SHP77 (cell line): ENCODE measurements around the gene SHC1.
A peak's percentile ranks its signal among the peaks of the same experiment; 100 is the strongest.

Experiments
- DNase-seq, 2 experiments: peaks; one replicate each; lab custom pipeline; 2025; lab: John Stamatoyannopoulos, UW

SHC1 gene

GRCh38 chr1:154973344-154974101 lies 3.0 kb upstream of the SHC1 start:
- DNase-seq = peak; percentile 95 to 99

GRCh38 chr1:154972517-154973343 lies 2.2 kb upstream of the SHC1 start:
- peak; percentile 32 to 74 for DNase-seq

GRCh38 chr1:154972213-154972516 lies 1.6 kb upstream of the SHC1 start:
- no peak for DNase-seq

- peak; percentile 70 to 75 for DNase-seq
Observed at GRCh38 chr1:154971341-154971998, 923 bp upstream of the SHC1 start.

- no peak for DNase-seq
Observed at GRCh38 chr1:154969860-154970452, 591 bp downstream of the SHC1 start.

- no peak for DNase-seq
Observed at GRCh38 chr1:154969246-154969645, 1.3 kb downstream of the SHC1 start.

GRCh38 chr1:154968731-154969130 lies 1.8 kb downstream of the SHC1 start:
- no peak for DNase-seq

GRCh38 chr1:154967331-154967950 lies 3.1 kb downstream of the SHC1 start:
- DNase-seq = no peak

GRCh38 chr1:154966111-154966510 lies 4.4 kb downstream of the SHC1 start:
- no peak for DNase-seq

GRCh38 chr1:154964359-154964758 lies 6.2 kb downstream of the SHC1 start:
- DNase-seq = no peak

- DNase-seq = no peak
Observed at GRCh38 chr1:154963643-154964042, 6.9 kb downstream of the SHC1 start.

GRCh38 chr1:154962795-154963330 lies 7.7 kb downstream of the SHC1 start:
- no peak for DNase-seq

GRCh38 chr1:154962156-154962749 lies 8.3 kb downstream of the SHC1 start:
- peak in 1 of 2 experiments; percentile 27 for DNase-seq

GRCh38 chr1:154961207-154962155 lies 9.1 kb downstream of the SHC1 start, which contains the start of gene PYGO2:
TSS of gene PYGO2 (minus strand) at chr1:154961782. CDS start at chr1:154961576, 206 bp downstream.
- peak; percentile 77 to 95 for DNase-seq

GRCh38 chr1:154960446-154961136 lies 10.0 kb downstream of the SHC1 start:
- DNase-seq = no peak

- DNase-seq = no peak
Observed at GRCh38 chr1:154959426-154959780, 11.1 kb downstream of the SHC1 start.

GRCh38 chr1:154958681-154959425 lies 11.7 kb downstream of the SHC1 start:
- no peak for DNase-seq

GRCh38 chr1:154958036-154958435 lies 12.5 kb downstream of the SHC1 start:
- DNase-seq = no peak
